DOHH2 (cell line): Measurements from ENCODE around the gene KIAA0513.

Experiments used
- EZH2phosphoT487 ChIP-seq: fragments of 200-600 bp; sonication (generic); IDR thresholded peaks from 2 replicates; pipeline ENCODE4 v1.6.1; 2017; ENCODE audit warnings: borderline replicate concordance, mild to moderate bottlenecking, antibody characterized with exemption, low read length, moderate library complexity, mixed read lengths
- TF ChIP-seq, protein P1 (sequence below): fragments of 200-600 bp; sonication (generic); IDR thresholded peaks from one replicate; pipeline ENCODE4 v1.5.1; 2014; ENCODE audit warnings: antibody characterized with exemption, mild to moderate bottlenecking, low read depth, low read length; ENCODE audit not compliant: poor library complexity, severe bottlenecking

DNA sequence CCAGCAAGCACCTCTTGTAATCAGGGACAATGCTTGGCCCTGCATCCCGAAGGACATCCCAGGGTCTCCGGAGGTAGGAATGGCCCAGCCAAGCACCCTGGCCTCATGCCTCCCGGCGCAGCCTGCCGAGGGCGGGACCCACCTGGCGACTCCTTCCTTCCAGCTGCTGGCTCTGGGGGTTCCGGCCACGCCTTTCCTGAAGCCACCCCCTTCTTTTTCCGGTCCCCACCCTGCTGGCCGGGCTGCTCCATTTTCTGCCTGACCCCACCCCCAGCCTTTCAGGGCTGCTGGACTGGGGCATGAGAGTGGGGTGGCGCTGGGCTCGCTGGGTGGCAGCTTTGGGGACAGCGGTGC, 107.2 kb downstream of the KIAA0513 start:
- TF ChIP-seq, protein P1, sequence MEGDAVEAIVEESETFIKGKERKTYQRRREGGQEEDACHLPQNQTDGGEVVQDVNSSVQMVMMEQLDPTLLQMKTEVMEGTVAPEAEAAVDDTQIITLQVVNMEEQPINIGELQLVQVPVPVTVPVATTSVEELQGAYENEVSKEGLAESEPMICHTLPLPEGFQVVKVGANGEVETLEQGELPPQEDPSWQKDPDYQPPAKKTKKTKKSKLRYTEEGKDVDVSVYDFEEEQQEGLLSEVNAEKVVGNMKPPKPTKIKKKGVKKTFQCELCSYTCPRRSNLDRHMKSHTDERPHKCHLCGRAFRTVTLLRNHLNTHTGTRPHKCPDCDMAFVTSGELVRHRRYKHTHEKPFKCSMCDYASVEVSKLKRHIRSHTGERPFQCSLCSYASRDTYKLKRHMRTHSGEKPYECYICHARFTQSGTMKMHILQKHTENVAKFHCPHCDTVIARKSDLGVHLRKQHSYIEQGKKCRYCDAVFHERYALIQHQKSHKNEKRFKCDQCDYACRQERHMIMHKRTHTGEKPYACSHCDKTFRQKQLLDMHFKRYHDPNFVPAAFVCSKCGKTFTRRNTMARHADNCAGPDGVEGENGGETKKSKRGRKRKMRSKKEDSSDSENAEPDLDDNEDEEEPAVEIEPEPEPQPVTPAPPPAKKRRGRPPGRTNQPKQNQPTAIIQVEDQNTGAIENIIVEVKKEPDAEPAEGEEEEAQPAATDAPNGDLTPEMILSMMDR = no peak
- no peak for TF ChIP-seq EZH2phosphoT487
